HepG2 (cell line): Measurements from ENCODE around the gene SLC35F1. TPM values are rescaled to one million over a fixed set of nuclear protein-coding genes. Genes with fewer than 3 reads are reported as not detected.

ENCODE experiments used
- ATAC-seq: fragments of 200-7000 bp; cut with Tn5 transposase; 3 replicates; pipeline ENCODE4 v1.9.1; 2020; ENCODE audit warnings: mild to moderate bottlenecking, moderate library complexity
- BruUV-seq: library from RNA; stranded (reverse); fragments of 400-500 nt; replicated peaks from 2 replicates; lab custom pipeline; 2021; lab: Mats Ljungman, UMichigan
- CTCF ChIA-PET: fragments of 300-600 bp; formaldehyde crosslinking; extraction: SDS; loops from one replicate; lab custom pipeline; 2021; ENCODE audit warnings: low total read pairs, inconsistent platforms, low intra/inter-chr PET ratio; lab: Yijun Ruan, JAX
- POLR2A ChIA-PET: fragments of 350-600 bp; sonication (Branson Sonifier 250); formaldehyde crosslinking; loops from one replicate; lab custom pipeline; 2020; ENCODE audit warnings: antibody characterized with exemption, inconsistent platforms; lab: Yijun Ruan, JAX
- DNase-seq: peaks from one replicate; pipeline ENCODE4 v3.0.0-alpha.2; 2015; ENCODE audit warnings: low spot score
- FAIRE-seq: peaks from 3 replicates; lab custom pipeline; 2011; peaks lifted over from hg19 to GRCh38; lab: Jason Lieb, UNC
- H2AFZ ChIP-seq: one replicate; pipeline ENCODE4 v1.6.1; 2011; ENCODE audit warnings: low read length, inconsistent platforms
- H3K27ac ChIP-seq: fragments of 300-600 bp; 3 replicates; pipeline ENCODE4 v1.8.0; 2011; ENCODE audit warnings: mixed run types, mild to moderate bottlenecking, mixed read lengths, low read length, inconsistent platforms; ENCODE audit not compliant: insufficient read depth; ENCODE audit errors: extremely low read length
- H3K27me3 ChIP-seq, 2 experiments: fragments of 200-600 bp in 1 of 2; 2 replicates in 1 of 2; 3 replicates in 1 of 2; pipeline versions ENCODE4 v1.6.0 to v1.8.0; 2011; ENCODE audit warnings: low read length in 2 of 2, mild to moderate bottlenecking in 2 of 2, moderate library complexity in 2 of 2, inconsistent platforms in 1 of 2; ENCODE audit not compliant: insufficient read depth in 2 of 2, control insufficient read depth in 1 of 2
- H3K36me3 ChIP-seq, 2 experiments: fragments of 200-600 bp in 1 of 2; replicated peaks in 1 of 2; 2 replicates in 1 of 2; 3 replicates in 1 of 2; pipeline versions ENCODE4 v1.5.1 to v1.8.0; 2011; ENCODE audit warnings: low read length in 2 of 2, inconsistent platforms in 1 of 2; ENCODE audit not compliant: insufficient read depth in 2 of 2, control insufficient read depth in 1 of 2
- H3K4me1 ChIP-seq: 2 replicates; pipeline ENCODE4 v1.5.1; 2012; ENCODE audit warnings: low read length, inconsistent platforms; ENCODE audit not compliant: insufficient read depth
- H3K4me2 ChIP-seq: 2 replicates; pipeline ENCODE4 v1.6.0; 2011; ENCODE audit warnings: low read depth, low read length, inconsistent platforms
- H3K4me3 ChIP-seq, 3 experiments: fragments of 200-600 bp in 1 of 3; sonication (generic), shearing (Covaris generic) in 1 of 3; replicated peaks in 1 of 3; 2 replicates each; pipeline ENCODE4 v1.5.1; 2011 to 2016; ENCODE audit warnings: low read length in 3 of 3, inconsistent platforms in 2 of 3, low read depth in 2 of 3, mild to moderate bottlenecking in 2 of 3, control low read depth in 1 of 3, mixed read lengths in 1 of 3; ENCODE audit not compliant: insufficient read depth in 1 of 3
- H3K79me2 ChIP-seq: one replicate; pipeline ENCODE4 v1.6.1; 2011; ENCODE audit warnings: low read length, inconsistent platforms; ENCODE audit not compliant: insufficient read depth
- H3K9ac ChIP-seq: 2 replicates; pipeline ENCODE4 v1.6.0; 2011; ENCODE audit warnings: mild to moderate bottlenecking, low read depth, low read length, inconsistent platforms; ENCODE audit not compliant: insufficient read depth
- H3K9me3 ChIP-seq: 2 replicates; pipeline ENCODE4 v1.5.1; 2012; ENCODE audit warnings: mild to moderate bottlenecking, low read length
- H4K20me1 ChIP-seq: 2 replicates; pipeline ENCODE4 v1.6.0; 2011; ENCODE audit warnings: inconsistent platforms, mild to moderate bottlenecking, low read length, moderate library complexity; ENCODE audit not compliant: insufficient read depth
- ATRX ChIP-seq: sonication (generic); formaldehyde crosslinking; IDR thresholded peaks from 2 replicates; pipeline ENCODE4 v1.4.0; 2020; ENCODE audit warnings: missing genetic modification reagents, borderline replicate concordance
- CBX2 ChIP-seq, 2 experiments: fragments of 200-600 bp in 1 of 2; sonication (generic); formaldehyde crosslinking in 1 of 2; IDR thresholded peaks; 2 replicates each; pipeline versions ENCODE4 v1.7.0 to v1.8.1; 2018 to 2022; ENCODE audit warnings: low read depth in 2 of 2, low read length in 1 of 2, mild to moderate bottlenecking in 1 of 2, missing genetic modification reagents in 1 of 2
- CEBPB ChIP-seq: IDR thresholded peaks from 2 replicates; pipeline ENCODE4 v1.6.1; 2011; ENCODE audit warnings: low read depth, low read length, improper control_type of control experiment, borderline replicate concordance
- FOXA1 ChIP-seq, 2 experiments: fragments of 450-650 bp in 1 of 2; sonication (generic) in 1 of 2; formaldehyde crosslinking in 1 of 2; IDR thresholded peaks; 2 replicates each; pipeline versions ENCODE4 v1.4.0 to v1.6.1; 2016 to 2020; ENCODE audit warnings: missing genetic modification reagents in 1 of 2
- IRF1 ChIP-seq: sonication (generic); formaldehyde crosslinking; IDR thresholded peaks from 2 replicates; pipeline ENCODE4 v1.4.0; 2020; ENCODE audit warnings: low read depth, mild to moderate bottlenecking, missing genetic modification reagents
- MXD4 ChIP-seq: IDR thresholded peaks from 2 replicates; pipeline ENCODE4 v1.6.1; 2016; ENCODE audit warnings: mild to moderate bottlenecking, missing biosample characterization, missing genetic modification reagents
- NR2C2 ChIP-seq: sonication (generic); formaldehyde crosslinking; IDR thresholded peaks from 2 replicates; pipeline ENCODE4 v1.4.0; 2020; ENCODE audit warnings: missing genetic modification reagents, mild to moderate bottlenecking, moderate library complexity, borderline replicate concordance
- ONECUT2 ChIP-seq: sonication (generic); formaldehyde crosslinking; IDR thresholded peaks from 2 replicates; pipeline ENCODE4 v1.4.0; 2020; ENCODE audit warnings: missing genetic modification reagents
- PHF21A ChIP-seq: sonication (generic); formaldehyde crosslinking; IDR thresholded peaks from 2 replicates; pipeline ENCODE4 v1.5.0; 2020; ENCODE audit warnings: mild to moderate bottlenecking, missing genetic modification reagents
- ZNF234 ChIP-seq: sonication (generic); formaldehyde crosslinking; conservative IDR thresholded peaks from 2 replicates; pipeline ENCODE4 v1.5.1; 2020; ENCODE audit warnings: mild to moderate bottlenecking, missing genetic modification reagents
- ZNF670 ChIP-seq: sonication (generic); formaldehyde crosslinking; IDR thresholded peaks from 2 replicates; pipeline ENCODE4 v1.8.0; 2022; ENCODE audit warnings: mild to moderate bottlenecking, missing genetic modification reagents, borderline replicate concordance
- ZNF766 ChIP-seq: sonication (generic); formaldehyde crosslinking; IDR thresholded peaks from 2 replicates; pipeline ENCODE4 v1.5.0; 2020; ENCODE audit warnings: missing genetic modification reagents, borderline replicate concordance
- ZNF788 ChIP-seq: sonication (generic); formaldehyde crosslinking; IDR thresholded peaks from 2 replicates; pipeline ENCODE4 v1.5.0; 2020; ENCODE audit warnings: mild to moderate bottlenecking, missing genetic modification reagents, borderline replicate concordance
- WGBS: methylation state at CpG from one replicate; pipeline ENCODE4 v1.1.6; 2017; ENCODE audit warnings: low lambda C conversion rate; 5-methylcytosine and 5-hydroxymethylcytosine counted together
- in situ Hi-C: cut with HindIII; loops from 2 replicates; pipeline ENCODE4 v1.10.0; 2017; ENCODE audit warnings: low pct_unique_long_range_greater_than_20kb; ENCODE audit not compliant: extremely low pct_ligation_motif_present
- intact Hi-C: fragments of 100-400 bp; cut with micrococcal nuclease; formaldehyde crosslinking; loops from one replicate; pipeline ENCODE4 v1.10.0; 2022; ENCODE audit not compliant: unreplicated experiment
- polyA plus RNA-seq, 8 experiments: library from polyadenylated mRNA; depleted of rRNA in 3 of 8; stranded (reverse) in 7 of 8; unstranded in 1 of 8; fragments of >200 nt; fragmentation: Illumina TruSeq in 4 of 8; extraction: Trizol in 4 of 8; gene quantifications; 2 replicates each; pipeline versions ENCODE4 v1.2.1 to v1.2.3, GENCODE V29; 2011 to 2016; ENCODE audit warnings: low read depth in 4 of 8, missing spikeins in 1 of 8, mixed read lengths in 1 of 8; ENCODE audit not compliant: insufficient read depth in 1 of 8
- total RNA-seq, 5 experiments: library from RNA; depleted of rRNA; stranded (reverse); fragments of >200 nt; fragmentation: Illumina TruSeq; extraction: Trizol; gene quantifications; 2 replicates each; pipeline ENCODE4 v1.2.3, GENCODE V29; 2016; ENCODE audit warnings: low read depth in 1 of 5

SLC35F1 gene
- total and polyA plus RNA-seq, 2 of the 13 experiments (the other 11 are each of a cell fraction or from before 2014, with no cell fraction given) = 0.01 TPM; not detected in 1

- TF ChIP-seq PHF21A (CRISPR knock-in tag) (no peak), NR2C2 (CRISPR knock-in tag) (no peak), ATRX (CRISPR knock-in tag) (no peak), MXD4 (CRISPR knock-in tag) (no peak), ZNF234 (no peak)
Measured at GRCh38 chr6:118326712-118327111, 419.6 kb downstream of the SLC35F1 start (continued).

- H3K4me3 ChIP-seq = no peak overlapping the region
- in situ Hi-C loops = no loop called here
- DNase-seq = no peak
- H3K9me3 ChIP-seq = no peaks in the 10 kb centered on the region
- ChIA-PET CTCF (no interaction called here), POLR2A (no interaction called here)
- no peaks in the 10 kb centered on the region for H4K20me1 ChIP-seq
- no peak overlapping the region for H3K27ac ChIP-seq
- intact Hi-C loops = no loop called here
- H3K79me2 ChIP-seq = no peaks in the 10 kb centered on the region
- H3K9ac ChIP-seq = no peak overlapping the region
- 0 out of 5 replicates have a peak, but pooled peaks cover 0 to 2% of the 10 kb centered on the region in 2 experiments for H3K27me3 ChIP-seq
- no peak overlapping the region for H3K4me2 ChIP-seq
- BruUV-seq = no TSS peak
- H3K4me1 ChIP-seq = no peaks in the 10 kb centered on the region
- ATAC-seq = no peak
- FAIRE-seq = no peak
- no peaks in the 10 kb centered on the region for H3K36me3 ChIP-seq
- TF ChIP-seq ZNF670 (CRISPR knock-in tag) (no peak), CEBPB (peak; percentile 67)
- H2AFZ ChIP-seq = no peak overlapping the region
Measured at GRCh38 chr6:118327237-118327636, 420.2 kb downstream of the SLC35F1 start.

GRCh38 chr6:118333772-118334171 is 426.7 kb downstream of the SLC35F1 start:
- ChIA-PET POLR2A (no interaction called here), CTCF (no interaction called here)
- H3K36me3 ChIP-seq = no peaks in the 10 kb centered on the region
- FAIRE-seq (no peak), DNase-seq (no peak), ATAC-seq (no peak)
- H2AFZ ChIP-seq = no peak overlapping the region
- no peak overlapping the region for H3K4me2 ChIP-seq
- H3K4me1 ChIP-seq = no peaks in the 10 kb centered on the region
- 0 out of 5 replicates have a peak, but pooled peaks cover 0 to 2% of the 10 kb centered on the region in 2 experiments for H3K27me3 ChIP-seq
- intact Hi-C loops (no loop called here), in situ Hi-C loops (no loop called here)
- WGBS = 7% methylated on average over 1 of the region's 1 CpG
- H3K79me2 ChIP-seq = no peaks in the 10 kb centered on the region
- no peaks in the 10 kb centered on the region for H4K20me1 ChIP-seq
- no peaks in the 10 kb centered on the region for H3K9me3 ChIP-seq
- no peak overlapping the region for H3K27ac ChIP-seq
- no peak overlapping the region for H3K9ac ChIP-seq
- no peak overlapping the region for H3K4me3 ChIP-seq
- BruUV-seq = no TSS peak
- TF ChIP-seq ONECUT2 (CRISPR knock-in tag) (no peak), FOXA1 (IDR thresholded peaks at IDR 0.05) (no peak), FOXA1 (CRISPR knock-in tag; IDR thresholded peaks at IDR 0.05) (no peak), IRF1 (CRISPR knock-in tag) (no peak), ZNF788 (no peak), ZNF766 (CRISPR knock-in tag) (no peak), CBX2 (IDR thresholded peaks at IDR 0.05; ENCODE audit: low read depth, low read length) (no peak), CBX2 (CRISPR knock-in tag; IDR thresholded peaks at IDR 0.05; ENCODE audit: low read depth) (no peak)
